ENCODE measurements around the gene CAMK1D.

CAMK1D gene

DNA sequence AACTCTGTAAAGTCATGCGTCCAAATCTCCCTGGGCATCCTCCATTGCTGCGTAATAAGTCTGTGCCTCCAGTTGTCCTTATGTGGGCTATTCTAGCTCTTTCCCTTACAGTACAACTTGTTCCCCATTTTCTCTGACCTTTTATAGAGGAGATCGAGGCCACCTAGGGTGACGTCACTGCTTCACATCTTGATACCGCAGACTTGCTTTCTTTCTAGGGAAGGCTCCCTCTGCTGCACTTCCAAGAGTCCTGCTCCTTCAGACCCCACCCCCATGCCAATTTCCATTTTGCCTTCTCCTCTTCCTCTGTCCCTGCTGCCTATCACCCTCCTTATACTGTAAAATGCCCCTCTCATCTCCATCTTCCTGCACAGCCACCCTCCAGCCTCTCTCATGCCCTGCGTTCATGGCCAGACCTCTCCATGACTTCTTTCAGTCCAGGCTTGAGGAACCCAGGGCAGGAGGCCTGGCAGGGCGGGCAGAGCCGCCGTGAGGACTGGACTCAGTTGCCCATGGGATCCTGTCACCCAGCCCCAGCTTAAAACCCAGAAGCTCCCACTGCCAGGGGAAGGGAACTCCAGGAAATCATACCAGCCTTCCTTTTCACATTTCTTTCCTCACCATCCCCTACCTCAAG is 57.5 kb downstream of the CAMK1D start:
- no peak for DNase-seq

GRCh38 chr10:12408472-12408871 is 59.1 kb downstream of the CAMK1D start:
- no peak for DNase-seq

GRCh38 chr10:12409161-12409560 is 59.8 kb downstream of the CAMK1D start:
- DNase-seq: no peak

DNA sequence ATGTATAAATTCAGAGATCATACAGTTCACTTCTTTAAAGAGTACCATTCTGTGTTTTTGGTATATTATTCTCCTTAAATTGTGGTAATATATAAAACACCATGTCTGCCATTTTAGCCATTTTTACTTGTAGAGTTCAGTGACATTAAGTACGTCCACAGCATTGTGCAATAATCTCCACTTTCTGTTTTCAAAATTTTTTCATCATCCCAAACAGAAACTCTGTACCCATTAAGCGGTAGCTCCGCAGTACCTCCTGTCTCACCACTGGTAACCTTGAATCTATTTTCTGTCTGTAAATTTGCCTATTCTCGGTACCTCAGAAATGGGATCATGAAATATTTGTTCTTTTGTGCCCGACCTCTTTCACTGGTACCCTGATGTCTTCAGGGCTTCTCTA is 60.3 kb downstream of the CAMK1D start:
- no peak for DNase-seq

- DNase-seq: peak; percentile 48
These were observed 63.5 kb downstream of the CAMK1D start for GRCh38 chr10:12412666-12413368.

- DNase-seq: no peak
These were observed 64.0 kb downstream of the CAMK1D start for GRCh38 chr10:12413369-12413711.

DNA sequence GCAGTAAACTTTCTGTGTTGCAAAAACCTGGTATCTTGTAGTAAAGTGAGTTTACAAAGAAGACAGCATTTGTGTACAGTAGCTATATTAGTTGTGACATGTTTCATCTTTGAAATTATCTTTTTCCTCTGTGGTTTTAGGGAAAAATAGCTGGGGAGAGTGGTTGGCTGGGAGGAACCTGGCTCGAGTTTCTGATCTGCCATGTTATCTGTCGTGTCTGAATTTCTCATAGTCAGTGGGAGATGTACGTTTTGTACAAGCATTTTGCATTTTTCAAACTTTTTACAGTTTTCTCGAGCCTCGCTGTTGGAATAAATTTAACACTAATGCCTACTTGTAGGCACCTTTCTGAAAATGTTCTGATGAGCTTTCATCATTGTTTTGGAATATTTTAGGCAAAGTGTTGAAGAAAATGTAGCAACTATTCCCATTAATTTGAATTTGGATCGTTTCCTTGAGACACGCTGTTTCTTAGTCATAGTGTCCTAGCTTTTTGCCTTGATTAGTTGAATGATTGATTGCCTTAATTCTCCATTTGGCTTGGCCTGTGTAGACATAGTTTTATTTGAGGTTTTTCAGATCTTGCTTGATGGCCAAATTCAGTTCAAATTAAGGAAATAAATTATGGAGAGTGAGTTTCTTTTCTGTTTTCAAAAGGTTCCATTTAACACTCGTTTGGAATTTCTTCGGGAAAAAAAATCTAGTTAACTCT is 65.1 kb downstream of the CAMK1D start:
- no peak for DNase-seq

GRCh38 chr10:12416344-12417050 is 67.2 kb downstream of the CAMK1D start:
- no peak for DNase-seq

DNA sequence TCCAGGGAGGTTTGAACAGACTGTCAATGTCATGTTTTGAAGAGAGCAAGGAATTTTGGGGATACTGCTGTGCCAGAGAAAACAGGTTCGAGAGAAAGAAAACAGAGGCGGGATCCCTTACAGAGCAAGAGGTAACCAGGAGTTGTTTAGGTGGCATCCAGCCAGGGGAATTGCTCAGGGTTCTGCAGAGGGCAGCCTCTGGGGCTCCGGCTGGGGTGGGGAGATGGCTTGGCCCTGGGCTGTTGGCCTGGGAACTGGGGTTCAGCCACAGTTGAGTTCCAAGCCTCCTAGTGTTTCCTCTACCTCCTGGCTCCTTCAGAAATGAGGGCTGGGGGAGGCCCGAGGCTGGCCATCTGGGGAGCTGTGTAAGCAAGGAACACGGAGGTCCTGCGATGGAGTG is 68.0 kb downstream of the CAMK1D start:
- no peak for DNase-seq

GRCh38 chr10:12418000-12418399 is 68.7 kb downstream of the CAMK1D start:
- no peak for DNase-seq

- DNase-seq: no peak
These were observed 69.4 kb downstream of the CAMK1D start for GRCh38 chr10:12418725-12419261.

DNA sequence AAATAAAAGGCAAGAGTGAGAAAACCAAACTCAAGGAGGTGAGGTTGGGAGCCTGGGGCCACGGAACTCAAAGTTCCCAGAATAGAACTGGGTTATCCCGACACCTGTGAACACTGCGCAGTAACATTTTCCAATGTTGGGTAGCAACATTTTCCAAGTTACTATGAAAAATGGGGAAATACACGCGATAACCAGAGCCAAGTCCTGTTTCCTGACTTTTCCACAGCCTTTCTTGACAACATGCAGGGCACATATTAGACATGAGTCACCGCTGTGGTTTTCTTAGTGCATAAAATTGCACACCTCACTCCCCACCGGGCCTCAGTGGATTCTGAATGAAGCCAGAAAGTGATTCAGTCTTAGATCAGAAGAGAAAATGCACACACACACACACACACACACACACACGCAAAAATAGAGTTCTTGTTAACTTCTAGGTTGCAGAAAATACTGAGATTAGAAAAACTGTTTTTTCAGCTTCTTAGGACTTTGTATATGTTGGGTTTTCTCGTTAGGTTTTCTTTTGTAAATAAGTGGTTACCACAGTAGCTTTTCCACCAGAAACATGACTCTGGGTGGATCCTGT is 70.0 kb downstream of the CAMK1D start:
- no peak for DNase-seq

DNA sequence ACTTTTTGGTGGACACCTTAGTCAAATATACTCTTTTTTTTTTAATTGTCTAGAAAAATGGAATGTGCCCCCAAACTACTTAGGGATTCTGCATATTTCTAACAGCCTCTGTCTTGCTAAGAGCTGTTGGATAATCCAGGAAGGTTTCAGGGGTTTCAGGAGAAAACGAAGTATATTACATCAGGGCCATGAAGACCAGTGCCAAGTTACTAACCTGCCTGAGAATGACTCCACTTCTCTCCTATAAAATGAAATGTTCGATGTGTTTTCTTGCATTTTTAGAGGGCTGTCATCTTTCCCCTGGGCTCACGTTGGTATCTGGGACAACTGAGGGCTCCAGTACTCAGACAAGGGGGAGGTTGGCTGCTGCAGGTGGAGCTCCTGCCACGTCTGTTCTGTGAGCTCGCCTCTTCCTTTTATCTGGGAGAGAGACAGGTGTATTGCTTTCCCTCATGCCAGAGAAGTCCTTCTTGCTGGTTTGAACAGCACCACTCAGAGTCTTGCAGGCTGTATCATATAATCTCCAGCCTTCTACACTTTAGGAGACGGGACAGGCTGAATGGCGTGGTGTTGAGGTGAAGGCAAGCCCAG is 71.3 kb downstream of the CAMK1D start:
- no peak for DNase-seq

DNA sequence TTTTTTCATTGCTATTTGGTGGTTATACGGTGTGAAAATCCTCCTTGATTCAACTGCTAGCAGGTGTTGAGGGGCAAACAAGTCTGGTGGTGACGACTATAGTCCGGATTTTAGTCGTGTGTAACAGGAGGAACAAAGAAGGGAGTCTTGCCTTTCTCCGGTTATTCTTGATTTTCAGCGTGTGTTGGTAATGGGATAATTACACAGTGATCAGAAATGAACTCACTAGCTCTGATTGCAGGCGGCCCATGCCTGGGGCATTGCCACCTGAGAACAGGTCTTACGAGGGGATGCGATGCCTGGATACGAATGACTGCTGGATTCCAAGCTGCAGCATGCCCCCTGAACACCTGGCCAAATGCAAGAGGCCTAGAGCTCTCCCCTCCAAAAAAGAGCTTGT is 72.8 kb downstream of the CAMK1D start:
- no peak for DNase-seq

DNA sequence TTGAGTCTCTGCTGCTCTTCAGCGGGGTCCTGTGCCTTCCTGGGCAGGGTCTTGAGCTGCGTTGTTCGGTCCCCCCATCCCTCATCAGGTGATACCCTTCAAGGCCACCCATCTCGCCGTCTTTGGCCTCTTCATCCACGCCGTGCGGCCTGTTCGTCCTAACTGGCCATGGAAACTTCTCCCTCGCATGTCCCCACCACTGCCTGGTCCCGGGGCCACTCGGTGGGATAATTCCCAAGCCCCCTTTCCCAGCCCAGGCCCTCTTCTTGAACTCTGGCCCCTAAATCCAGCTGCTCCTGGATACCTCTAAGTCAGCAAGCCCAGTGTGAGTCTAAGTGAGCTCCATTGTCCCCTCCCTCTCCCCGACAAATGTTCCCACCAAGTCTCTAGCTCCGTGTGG is 74.5 kb downstream of the CAMK1D start:
- no peak for DNase-seq

GRCh38 chr10:12427276-12427675 is 77.9 kb downstream of the CAMK1D start:
- DNase-seq: no peak

- no peak for DNase-seq
These were observed 79.2 kb downstream of the CAMK1D start for GRCh38 chr10:12428447-12429135.

- DNase-seq: no peak
These were observed 81.1 kb downstream of the CAMK1D start for GRCh38 chr10:12430406-12430982.

DNA sequence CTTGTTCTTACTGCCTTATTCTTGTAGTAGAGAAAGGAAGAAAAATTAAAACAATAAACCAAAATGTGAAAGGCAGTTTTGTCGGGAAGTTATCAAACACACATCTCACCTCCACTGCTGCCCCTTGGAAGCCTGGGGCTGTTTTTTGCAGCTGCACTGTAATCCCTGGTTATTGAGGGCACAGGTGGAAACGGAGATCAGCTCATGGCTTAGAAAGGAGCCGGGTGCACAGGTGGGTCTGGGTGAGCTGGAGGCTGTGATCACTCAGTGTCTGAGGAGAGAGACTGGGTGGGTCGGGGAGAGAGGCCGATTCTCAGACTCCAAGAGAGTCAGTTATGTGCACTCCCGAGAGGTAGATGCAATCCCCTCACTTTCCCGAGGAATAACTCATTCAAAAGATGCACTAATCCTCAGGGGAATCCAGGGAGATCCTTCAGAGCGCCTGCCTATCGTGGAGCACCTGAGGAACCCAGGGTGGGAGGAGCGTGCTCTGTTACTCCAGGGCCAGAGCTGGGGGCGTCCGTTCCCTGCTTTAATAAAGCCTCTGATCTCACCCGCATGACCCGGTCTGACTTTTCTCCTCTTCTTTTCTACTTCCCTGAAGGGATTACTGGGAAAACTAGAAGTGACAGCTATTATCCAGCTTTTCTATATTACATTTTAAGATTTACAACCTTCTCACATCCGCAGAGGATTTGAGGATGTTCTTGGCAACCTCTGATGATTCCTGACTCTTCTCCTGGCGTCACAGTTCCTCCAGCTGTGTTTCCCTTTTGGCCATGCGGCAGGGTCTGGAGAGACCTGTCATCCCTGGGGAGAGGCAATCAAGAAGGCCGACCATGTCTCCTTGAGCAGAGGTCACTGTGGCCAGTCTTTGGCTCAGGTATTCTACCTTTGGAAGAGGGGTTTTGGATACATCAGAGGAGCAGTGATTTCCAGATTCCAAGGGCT is 82.1 kb downstream of the CAMK1D start:
- no peak for DNase-seq

All from NCI-H2171 (cell line).